ENCODE data around the gene GAGE10.
"Not testable (repeated sequence)": the region's sequence is repeated elsewhere in the genome, so short reads cannot be mapped to it uniquely, and the experiment has no call there.

GAGE10 gene

DNA sequence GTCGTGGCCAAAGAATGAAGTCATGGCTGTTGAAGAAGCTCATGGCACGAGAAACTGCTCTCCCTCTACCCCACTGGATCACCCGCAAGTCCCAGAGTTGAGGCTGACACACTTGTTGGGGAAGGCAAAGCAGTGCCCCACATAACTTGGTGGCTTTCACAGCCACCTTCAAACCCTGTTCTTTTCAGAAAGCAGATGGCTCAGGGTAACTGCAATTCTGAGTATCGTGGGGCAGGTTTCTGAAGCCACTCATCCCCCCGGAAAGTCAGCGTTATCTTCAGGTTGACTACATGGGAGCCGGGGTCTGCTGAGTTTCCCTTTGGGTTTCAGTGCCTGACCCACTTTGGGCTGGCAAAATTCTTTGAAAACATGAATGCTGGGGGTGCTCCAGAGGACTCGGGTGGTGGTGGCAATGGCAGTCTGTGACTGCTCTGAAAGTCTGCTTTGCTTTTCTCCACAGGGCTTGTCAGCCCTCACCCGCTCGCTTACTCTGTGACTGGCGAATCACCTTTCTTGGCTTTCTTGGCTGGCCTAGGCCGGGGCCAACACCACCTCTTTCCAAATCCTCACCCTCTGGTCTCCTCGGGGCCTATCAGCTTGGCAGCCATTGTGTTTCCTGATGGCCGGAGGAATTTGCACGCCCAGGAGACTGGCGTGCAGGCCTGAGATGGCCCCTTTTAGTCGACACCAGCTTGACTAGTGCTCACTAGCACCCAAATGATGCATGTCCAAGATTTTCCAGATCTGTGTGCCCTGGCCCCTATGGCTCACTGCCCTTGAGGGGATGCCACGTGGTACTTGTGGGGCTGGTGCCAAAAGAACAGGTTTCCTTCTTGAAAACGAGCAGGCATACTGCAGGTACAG, 26.5 kb upstream of the GAGE10 start:
- no peak for DNase-seq (ENCODE audit: low spot score)

DNA sequence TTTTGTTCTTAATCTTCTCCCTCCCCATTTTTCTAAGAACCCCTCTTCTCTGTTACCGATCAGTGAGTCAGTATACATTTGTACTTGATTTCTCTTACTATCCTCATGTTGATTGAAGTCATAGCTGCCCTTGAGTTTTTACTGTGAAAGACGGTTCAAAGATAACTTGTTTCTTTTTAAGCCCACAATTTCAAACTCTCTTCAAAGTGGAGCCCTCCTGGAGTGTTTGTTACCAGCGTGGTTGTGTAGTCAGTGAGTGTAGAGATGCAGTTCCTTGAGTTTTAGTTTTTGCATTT, 26.0 kb upstream of the GAGE10 start:
- no peak for DNase-seq (ENCODE audit: low spot score)

DNA sequence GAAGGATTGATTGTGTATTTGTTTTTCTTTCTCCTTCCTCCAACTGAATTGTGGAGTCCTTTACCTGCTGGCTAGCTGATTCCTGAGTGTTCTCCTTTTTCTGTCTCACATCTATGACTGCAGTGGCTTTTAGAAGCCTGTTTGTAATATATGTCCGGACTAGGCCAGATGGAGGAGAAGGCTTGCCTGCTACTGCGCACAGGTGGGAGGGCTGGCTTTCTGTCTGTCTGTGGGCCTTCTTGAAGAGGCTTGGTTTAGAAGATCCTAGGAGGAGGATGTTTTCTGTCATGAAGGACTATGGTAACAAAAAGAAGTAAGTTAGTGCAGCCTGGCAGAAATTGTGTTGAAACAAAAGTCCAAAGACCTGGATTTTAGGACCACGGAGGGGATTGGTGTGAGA, 25.4 kb upstream of the GAGE10 start:
- no peak for DNase-seq (ENCODE audit: low spot score)

DNA sequence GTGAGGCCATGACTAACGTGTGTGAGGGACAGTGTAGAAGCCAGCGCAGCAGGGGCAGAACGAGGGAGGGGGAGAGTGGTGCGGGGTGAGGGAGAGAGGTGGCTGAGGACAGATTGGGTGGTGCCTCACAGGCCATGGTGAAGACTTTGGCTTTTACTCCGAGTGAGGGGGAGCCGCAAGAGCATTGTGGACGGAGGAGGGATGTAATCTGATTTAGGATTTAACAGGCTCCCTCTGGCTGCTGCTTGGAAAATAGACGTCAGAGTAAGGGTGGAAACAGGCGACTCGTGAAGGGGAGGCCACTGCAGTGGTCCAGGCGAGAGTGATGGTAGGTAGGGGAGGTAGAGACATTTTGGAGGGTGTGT, 20.8 kb upstream of the GAGE10 start:
- DNase-seq (ENCODE audit: low spot score): peak; percentile 27

DNA sequence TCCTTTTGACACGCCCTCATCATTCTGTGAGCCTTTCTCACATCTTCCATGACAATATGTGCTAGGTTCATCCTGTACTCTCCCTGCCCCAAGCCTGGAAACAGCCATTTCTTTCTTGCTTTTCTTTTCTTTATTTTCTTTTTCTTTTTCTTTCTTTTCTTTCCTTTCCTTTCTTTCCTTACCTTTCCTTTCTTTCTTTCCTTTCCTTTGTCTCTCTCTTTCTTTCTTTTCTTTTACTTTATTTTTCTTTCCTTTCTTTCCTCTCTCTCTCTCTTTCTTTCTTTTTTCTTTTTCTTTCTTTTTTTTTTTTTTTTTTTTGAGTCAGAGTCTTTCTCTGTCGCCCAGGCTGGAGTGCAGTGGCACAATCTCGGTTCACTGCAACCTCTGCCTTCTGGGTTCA, 19.2 kb upstream of the GAGE10 start:
- no peak for DNase-seq (ENCODE audit: low spot score)

DNA sequence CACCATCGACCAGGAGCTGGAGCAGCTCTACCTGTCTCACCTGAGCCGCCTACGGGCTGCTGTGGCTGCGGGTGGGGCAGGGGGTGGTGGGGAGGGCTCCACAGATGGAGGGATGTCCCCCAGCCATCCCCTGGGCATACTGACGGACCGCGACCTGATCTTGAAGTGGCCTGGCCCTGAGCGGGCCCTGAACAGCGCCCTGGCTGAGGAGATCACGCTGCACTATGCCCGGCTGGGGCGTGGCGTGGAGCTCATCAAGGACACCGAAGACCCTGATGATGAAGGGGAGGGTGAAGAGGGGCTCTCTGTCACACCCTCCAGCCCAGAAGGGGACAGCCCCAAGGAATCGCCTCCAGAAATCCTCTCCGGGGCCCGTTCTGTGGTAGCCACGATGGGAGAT, 17.3 kb upstream of the GAGE10 start:
- DNase-seq (ENCODE audit: low spot score): no peak

DNA sequence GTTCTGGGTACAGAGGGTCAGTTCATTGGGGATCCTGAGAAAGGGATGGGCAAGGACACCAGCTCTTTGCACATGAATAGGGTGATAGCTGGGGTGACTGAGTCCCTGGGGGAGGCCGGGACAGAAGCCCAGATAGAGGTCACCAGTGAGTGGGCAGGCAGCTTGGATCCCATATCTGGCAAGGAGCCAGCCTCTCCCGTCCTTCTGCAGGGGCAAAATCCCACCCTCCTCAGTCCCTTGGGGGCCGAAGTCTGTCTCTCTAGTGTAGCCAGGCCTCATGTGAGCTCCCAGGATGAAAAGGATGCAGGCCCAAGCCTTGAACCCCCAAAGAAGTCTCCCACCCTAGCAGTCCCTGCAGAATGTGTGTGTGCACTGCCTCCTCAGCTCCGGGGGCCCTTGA, 16.9 kb upstream of the GAGE10 start:
- DNase-seq (ENCODE audit: low spot score): no peak

DNA sequence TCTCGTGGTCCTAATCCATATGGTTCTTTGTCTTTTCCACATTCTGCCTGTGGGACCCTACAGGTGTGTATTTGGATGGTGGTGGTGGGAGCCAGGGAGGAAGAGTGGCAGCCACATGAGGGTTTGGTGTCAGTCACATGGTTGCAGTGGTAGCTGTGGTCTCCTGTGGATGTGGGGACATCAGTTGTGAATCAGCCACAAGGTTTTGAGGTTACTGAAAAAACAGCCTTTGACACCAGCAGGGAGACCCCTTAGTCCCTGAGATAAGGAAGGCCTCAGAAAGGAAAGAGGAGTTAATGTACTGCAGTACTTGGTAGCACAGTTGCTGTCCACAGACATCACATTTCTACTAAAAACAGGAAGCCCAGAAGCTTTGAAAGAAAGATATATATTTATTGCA, 15.8 kb upstream of the GAGE10 start:
- no peak for DNase-seq (ENCODE audit: low spot score)

DNA sequence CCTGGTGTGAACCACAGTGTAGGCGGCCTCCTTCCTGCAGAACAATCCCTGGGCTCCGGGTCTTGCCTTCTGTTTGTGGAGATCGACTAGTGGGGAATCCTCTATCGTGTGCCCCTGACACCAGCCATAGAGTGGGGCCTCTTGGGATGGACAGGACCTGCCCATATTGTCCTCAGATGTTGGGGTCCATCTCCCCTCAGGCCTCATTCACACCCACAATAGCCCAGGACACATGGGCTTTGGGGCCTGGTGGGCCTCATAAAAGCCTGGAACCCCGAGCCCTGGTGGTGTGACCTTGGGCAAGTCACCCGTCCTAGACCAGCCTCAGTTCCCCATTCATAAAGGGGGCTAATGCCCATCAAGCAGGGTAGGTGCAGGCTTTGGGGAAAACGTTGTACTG, 13.2 kb upstream of the GAGE10 start:
- DNase-seq (ENCODE audit: low spot score): no peak

DNA sequence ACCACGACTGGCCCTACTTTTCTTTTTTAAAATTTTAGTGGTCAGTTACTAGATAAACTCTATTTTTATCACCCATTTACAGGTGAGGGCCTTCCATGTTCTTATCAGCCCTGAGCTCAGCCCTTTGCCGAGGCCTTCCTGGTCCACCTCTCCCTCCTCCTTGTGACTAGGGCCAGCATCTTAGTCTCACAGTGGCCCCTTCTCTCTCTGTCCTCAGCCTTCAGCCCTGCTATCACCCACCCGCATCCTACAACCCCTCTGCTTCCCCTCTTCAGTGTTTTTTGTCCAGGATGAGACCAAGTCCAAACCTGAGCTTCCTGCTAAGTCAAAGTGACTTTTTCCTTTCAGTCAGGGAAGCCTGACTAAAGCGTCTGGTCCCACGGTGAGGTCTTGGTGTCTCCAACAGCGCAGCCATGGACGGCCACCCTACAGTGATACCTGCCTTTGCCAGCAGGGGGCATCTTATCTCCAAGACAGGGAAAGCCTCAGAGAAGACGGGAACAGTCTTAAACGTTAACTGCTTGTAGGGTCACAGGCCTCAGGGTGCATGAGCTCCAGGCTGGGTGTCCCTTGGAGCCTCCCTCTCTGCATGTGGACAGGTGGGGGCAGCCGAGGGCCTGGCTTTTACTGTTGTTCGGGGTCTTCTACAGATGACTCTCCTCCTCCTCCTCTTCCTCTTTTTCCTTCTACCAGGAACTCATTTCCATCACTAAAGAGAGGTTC, 11.7 kb upstream of the GAGE10 start:
- peak; percentile 31 for DNase-seq (ENCODE audit: low spot score)

DNA sequence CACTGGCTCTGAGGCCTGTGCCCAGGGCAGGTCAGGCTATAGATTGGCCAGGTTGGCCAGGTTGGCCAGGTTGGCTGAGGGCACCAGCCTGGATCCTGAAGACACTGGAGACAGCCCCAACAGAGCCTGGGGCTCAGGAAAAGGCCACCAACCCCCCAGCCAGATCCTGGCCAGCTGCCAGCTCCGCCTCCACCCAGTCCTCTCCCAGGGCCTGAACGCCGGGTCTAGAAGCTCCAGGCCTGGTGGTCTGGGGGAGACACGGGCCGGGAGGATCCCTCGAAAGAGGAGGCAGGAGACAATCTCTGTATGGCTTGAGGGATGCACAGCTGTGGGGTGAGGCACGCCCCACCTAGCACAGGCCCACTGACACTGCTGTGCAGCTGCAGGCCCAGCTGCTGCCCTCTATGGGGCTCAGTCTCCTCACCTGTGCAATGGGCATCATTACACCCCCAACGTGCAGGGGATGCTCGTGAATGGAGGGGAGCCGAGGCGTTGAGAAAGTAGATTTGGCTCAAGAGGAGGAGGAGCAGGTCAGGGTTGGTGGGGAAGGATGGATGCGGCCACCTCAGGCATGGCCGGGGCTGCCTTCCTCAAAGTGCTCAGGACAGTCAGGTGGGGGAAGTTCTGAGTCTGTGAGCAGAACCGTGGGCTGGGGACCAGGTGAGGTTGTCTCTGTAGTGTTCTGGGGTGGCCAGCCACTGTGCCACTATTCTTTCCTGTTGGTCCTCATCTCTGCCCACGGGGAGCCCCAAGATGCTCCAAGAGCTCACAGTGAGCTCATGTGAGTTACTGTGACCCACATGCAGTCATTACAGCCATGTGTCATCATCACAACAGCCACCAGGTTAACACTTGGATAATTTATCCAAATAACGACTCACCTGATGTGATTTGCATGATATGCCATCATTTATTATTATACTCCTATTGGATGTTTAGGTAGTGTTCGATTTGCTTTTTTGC, 10.8 kb upstream of the GAGE10 start:
- DNase-seq (ENCODE audit: low spot score): no peak

DNA sequence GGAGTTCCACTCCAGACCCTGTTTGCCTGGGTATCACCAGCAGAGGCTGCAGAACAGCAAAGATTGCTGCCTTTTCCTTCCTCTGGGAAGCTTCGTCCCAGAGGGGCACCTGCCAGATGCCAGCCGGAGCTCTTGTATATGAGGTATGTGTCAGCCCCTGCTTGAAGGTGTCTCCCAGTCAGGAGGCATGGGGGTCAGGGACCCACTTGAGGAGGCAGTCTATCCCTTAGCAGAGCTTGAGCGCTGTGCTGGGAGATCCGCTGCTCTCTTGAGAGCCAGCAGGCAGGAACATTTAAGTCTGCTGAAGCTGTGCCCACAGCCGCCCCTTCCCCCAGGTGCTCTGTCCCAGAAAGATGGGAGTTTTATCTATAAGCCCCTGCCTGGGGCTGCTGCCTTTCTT, 4.2 kb upstream of the GAGE10 start:
- DNase-seq (ENCODE audit: low spot score): not testable (repeated sequence)

DNA sequence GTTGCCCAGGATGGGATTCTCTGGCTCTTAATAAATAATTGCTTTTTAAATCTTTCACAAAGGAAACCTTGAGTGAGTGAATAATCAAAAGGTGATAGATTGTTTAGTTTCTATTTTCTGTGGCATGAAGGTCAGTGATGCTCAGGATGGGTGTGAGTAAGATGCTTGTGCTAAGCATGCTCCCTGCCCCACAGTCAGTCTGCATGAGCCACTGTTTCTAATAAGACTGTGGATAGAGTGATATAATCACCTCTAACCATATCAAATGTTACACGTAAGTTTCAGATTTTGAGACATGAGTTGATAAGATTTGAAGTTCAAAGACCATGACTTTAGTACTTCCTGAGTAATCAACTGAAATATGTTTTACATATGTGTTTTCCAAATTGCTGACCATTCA, 2.7 kb upstream of the GAGE10 start:
- no peak for DNase-seq (ENCODE audit: low spot score)

DNA sequence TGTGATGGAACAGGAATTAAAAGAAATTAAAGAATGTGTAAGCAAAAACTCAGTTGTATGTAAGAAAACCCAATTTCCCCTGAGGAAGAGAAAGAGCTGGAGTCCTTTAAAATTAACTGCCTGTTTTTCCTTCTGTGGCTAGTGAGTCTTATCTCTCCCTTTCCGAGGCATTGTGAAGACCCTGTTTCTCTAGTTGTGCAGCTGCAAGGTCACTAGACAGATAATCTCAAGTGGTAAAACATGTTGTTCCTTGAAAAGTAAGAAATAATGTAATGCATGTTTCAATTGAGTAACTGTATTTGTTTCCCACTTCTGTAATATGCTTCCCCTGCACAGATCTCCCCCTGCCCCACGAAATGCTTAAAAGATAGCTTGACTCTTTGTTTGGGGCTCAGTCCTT, 4.3 kb downstream of the GAGE10 start:
- DNase-seq (ENCODE audit: low spot score): not testable (repeated sequence)

DNA sequence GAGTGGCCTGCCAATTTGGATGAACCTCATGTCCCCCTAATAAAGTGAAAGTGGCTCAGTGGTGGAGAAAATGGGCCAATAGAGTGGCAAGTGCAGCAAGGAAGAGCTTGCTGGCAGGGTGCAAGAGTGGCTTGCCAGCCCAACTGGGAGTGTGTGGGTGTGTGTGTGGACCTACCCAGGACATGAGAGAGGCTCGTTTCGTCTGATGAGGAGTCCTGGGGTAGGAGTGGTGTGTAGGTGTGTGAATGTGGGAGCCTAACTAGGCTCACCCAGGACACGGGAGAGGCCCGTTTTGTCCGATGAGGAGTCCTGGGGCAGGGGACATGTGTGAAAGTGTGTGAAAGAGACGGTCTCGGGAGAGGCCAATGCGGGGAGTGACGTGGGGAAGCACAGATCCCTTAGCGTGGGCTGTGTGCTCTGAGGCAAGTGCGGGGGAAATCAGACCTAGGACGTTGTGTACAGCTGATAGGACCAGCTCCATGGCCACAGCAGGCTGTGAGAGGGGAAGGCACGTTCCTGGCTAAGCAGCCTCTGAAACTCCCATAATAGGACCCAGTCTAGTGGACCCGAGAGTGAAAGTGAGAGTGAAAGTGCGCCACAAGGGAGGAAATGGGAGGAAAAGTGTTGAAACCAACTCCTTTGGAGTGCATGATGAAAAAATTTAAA, 5.3 kb downstream of the GAGE10 start:
- peak; percentile 26 for DNase-seq (ENCODE audit: low spot score)

DNA sequence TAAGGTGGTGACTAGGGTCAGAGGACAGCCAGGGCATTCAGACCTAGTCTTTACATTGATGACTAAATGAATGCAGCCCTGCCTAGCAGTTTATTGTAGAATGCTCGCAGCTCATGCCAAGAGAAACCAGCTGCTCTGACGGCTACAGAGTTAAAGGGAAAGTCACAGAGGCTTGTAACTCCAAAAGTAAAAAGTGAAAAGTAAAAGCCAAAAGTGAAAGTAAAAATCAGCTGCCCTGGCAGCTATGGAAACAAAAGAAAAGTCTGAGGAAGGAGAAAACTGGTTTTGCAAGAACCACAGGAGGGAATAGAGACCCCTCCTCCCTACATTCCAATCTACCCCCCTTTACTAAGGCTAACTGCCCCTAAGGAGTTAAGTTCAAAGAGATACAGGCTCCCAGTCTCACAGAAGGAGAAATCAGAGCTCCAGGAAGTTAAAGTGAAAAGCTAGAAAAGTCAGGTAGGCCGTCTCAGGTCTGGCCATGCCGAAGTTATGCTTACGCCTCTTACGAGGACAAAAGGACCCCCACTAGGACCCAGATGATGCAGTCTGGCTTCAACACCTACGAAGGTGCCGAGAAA, 6.0 kb downstream of the GAGE10 start:
- DNase-seq (ENCODE audit: low spot score): no peak

DNA sequence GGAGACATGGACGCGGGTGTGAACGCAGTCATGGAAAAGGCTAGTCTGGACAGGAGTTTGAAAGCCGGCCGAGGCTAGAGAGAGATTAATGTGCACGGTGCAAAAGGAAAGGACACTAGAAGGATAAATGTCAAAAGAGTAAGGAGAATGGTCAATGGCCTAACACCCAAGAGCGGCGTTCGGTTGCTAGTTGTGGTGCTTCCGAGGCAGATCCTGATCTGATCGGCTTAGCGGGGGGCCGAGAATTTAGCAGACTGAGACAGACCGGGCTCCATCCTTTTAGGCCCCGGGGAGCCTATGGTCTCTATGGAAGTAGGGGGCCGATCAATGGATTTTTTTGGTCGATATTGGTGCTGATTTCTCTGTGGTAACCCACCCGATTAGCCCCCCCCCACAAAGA, 6.9 kb downstream of the GAGE10 start:
- no peak for DNase-seq (ENCODE audit: low spot score)

DNA sequence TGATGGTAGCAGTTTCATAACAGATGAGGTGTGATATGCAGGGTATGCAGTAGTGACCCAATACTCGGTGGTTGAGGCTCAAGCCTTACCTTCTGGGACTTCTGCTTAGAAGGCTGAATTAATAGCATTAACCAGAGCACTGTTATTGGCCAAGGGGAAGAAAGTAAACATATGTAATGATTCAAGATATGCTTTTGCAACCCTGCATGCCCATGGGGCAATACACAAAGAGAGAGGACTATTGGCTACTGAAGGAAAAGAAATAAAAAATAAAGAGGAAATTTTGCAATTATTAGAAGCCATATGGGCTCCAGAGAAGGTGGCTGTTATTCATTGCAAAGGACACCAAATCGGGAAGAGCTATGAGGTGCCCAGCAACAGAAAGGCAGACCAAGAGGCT, 8.7 kb downstream of the GAGE10 start:
- DNase-seq (ENCODE audit: low spot score): no peak

DNA sequence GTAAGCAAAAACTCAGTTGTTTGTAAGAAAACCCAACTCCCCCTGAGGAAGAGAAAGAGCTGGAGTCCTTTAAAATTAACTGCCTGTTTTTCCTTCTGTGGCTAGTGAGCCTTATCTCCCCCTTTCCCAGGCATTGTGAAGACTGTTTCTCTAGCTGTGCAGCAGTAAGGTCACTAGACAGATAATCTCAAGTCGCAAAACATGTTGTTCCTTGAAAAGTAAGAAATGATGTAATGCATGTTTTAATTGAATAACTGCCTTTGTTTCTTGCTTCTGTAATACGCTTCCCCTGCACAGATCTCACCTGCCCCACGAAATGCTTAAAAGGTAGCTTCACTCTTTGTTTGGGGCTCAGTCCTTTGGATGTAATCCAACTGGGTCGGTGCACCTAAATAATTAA, 12.6 kb downstream of the GAGE10 start:
- no peak for DNase-seq (ENCODE audit: low spot score)

DNA sequence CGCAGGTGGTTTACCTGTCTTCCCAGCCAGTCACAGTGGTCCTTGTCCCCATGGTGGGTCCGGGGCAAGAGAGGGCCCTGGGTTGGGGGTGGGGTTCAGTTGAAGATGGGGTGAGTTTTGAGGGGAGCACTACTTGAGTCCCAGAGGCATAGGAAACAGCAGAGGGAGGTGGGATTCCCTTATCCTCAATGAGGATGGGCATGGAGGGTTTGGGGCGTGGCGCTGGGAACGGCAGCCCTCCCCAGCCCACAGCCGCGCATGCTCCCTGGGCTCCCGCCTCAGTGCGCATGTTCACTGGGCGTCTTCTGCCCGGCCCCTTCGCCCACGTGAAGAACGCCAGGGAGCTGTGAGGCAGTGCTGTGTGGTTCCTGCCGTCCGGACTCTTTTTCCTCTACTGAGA, 18.3 kb downstream of the GAGE10 start, which contains the start of gene GAGE12J:
Gene GAGE12J (plus strand): TSS at position 301 of the 400 bp plus-strand sequence. CDS start 1,157 bp downstream, outside the sequence.
- not testable (repeated sequence) for DNase-seq (ENCODE audit: low spot score)

DNA sequence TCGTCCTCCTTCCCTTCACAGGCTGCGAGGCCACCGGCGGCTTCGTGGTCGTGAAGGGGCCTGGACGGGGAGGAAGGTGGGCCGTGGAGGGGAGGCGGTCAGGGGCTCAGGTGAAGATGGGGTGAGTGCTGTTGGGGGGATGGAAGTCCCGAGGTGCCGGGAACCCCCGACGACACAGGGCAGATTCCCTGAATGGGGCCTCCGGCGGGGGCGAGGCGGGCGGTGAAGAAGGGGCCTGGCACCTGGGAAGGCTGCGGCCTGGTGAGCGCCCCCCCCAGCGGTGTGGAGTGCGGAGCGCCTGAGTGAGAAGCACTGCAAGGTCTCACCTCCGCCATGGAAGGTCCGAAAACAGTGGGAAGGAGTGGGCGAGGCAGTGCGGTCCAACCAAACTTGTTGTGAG, 18.8 kb downstream of the GAGE10 start:
- not testable (repeated sequence) for DNase-seq (ENCODE audit: low spot score)

DNA sequence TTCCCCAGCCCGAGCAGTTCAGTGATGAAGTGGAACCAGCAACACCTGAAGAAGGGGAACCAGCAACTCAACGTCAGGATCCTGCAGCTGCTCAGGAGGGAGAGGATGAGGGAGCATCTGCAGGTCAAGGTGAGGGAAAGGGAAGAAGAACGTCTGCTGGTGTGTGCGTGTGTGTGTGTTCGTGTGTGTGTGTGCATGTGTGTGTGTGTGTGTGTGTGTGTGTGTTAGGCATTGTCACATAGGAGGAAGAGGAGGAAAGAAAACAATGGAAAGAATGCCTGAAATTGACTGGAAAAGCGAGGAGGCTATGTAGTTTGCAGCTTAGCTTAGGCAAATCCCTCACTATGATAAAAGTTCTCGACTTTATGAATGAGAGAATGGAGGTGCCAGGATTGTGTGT, 20.3 kb downstream of the GAGE10 start:
- not testable (repeated sequence) for DNase-seq (ENCODE audit: low spot score)
